Hypothalamus (tissue), 51 donors: ENCODE results near the gene ABCA10.
"Not testable (repeated sequence)": the region's sequence is repeated elsewhere in the genome, so short reads cannot be mapped to it uniquely, and the experiment has no call there.

Experiments used
- DNase-seq, 51 donors: peaks; one replicate each; lab custom pipeline; 2025; lab: John Stamatoyannopoulos, UW

Gene ABCA10

DNA sequence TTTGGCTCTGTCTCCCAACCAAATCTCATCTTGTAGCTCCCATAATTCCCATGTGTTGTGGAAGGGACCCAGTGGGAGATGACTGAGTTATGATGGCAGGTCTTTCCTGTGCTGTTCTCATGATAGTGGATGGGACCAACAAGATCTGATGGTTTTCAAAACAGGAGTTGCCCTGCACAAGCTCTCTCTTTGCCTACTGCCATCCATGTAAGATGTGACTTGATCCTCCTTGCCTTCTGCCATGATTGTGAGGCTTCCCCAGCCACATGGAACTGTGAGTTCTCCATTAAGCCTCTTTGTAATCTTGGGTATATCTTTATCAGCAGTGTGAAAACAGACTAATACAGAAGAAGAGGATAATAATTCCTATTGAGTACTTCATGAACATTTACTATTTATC, 60.0 kb downstream of the ABCA10 start:
- not testable (repeated sequence) for DNase-seq

DNA sequence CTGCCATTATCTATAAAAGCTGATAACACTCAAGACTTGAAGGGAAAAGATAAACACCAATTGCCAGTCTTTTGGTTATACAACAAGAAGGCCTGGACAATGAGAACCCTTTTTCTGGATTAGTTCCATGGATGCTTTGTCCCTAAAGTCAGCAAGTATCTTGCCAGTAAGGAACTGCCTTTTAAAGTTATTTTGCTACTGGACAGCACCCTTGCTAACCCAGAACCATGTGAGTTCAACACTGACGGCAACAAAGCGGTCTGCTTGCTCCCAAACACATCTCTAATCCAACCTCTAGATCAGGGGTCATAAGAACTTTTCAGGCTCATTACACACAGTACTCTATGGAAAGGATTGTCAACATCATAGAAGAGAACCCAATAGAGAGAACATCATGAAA, 61.7 kb downstream of the ABCA10 start:
- no peak for DNase-seq

DNA sequence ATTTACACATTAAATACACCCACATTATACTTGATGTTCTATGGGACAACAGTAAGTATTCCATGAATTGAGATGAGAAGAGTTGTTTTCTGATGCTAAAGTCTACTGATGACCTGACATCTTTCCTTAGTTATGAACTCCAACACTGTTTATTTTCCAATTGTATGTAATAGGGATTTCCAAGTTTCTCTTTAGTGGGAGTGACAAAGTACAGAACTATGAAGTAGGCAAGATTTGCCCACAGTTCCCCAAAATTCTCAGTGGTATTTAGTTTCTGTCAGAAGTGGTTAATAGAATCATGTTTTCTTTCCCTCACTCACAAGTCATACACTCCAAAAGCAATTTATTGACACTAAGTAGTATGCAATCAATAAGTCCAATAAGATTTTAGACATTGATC, 64.4 kb downstream of the ABCA10 start:
- DNase-seq: no peak

DNA sequence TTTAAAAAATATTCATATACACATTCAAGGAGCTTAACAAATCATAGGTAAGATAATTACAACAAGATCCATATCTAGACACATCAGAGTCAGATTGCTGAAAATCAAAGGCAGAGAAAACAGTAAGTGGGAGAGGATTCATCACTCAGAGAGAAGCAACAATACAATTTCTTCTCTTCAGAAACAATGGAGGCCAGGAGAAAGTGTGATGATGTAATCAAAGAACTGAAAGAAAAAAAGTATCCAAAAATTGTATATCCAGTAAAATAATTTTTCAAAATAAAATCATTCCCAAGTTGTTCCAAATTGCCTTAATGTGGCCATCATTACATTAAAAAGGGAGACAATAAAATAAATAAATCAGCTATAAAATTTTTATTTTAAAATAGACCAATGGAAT, 69.2 kb downstream of the ABCA10 start:
- no peak for DNase-seq

DNA sequence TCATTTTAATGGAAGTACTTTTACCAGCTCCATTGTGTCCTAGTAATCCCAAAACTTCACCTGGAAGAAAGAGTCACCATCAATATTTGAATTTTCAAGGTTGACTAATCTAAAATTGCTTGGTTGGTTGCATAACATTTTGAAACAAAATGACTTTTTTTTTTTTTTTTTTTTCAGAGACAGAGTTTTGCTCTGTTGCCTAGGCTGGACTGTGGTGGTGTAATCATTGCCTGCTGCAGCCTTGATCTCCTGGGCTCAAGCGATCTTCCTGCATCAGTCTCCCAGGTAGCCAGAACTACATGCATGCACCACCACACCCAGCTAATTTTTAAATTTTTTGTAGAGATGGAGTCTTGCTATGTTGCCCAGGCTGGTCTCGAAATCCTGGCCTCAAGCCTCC, 74.4 kb downstream of the ABCA10 start:
- no peak for DNase-seq

DNA sequence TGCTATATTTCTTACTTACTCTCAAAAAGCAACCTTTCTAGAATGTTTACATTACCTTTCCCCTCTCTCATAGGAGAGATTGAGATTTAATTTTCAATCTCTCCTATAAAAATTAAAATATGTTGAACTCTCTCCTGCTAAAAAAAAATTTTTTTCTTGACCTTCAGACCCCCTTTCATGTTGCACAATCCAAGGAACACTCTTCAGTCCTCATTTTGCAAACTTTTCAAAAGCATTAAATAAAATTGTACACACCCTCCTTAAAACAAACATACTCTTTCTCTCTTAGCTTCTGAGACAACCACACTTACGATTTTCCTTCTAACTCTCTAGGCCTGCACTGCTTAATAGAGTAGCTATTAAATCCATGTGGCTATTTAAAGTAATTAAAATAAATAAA, 78.3 kb downstream of the ABCA10 start:
- DNase-seq: no peak

DNA sequence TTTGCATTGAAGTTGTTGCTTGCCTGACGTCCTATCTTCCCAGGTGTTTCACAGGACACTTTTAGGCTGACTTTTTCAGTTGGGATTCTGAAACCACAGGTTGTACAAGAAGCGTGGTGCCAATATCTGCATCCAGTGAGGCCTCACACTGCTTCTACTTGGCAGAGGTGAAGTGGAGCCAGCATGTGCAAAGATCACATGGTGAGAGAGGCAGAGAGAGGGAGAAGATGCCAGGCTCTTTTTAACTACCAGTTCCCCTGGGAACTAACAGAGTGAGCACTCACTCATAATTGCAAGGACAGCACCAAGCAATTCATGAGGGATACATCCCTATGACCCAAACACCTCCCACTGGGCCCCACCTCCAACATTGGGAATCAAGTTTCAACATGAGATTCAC, 81.2 kb downstream of the ABCA10 start:
- no peak for DNase-seq

DNA sequence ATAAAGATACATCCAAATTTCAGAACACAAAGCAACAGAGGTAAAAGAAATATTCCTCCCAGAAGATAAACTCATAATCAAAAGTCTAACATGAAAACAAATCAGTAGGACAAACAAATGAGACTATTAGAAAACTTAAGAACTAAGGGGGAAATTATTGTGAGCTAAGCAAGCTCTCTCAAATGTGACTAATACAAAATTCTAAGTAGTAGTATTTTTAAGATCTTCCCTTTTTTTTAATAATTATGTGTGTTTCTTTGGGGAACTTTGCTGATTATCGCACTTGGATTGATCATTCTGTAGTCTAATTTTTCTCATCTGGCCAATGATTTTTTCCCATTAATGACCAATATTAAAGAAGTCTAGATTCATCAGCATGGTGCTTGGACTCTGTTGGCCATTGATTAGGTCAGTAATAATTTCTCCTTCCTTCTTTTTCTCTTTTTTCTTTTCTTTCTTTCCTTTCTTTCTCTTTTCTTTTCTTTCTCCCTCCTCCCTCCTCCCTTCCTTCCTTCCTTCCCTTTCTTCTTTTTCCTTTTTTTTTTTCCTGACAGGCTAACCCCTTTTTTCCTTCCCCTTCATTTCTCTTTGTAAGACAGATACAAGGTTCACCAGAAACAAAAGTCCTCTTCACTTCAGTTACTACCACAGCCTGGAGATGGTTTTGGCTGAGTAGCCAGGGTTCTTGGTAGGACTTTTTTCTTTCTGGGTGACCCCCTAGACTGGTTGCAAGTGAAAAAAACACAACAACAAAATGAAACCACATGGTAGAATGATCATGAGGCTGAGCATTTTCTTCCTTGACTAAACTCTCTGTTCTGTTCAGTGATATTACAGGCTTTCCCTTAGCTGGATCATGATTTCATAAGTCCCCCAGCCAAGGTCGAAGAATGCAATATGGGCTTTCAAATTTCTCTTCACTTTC, 84.0 kb downstream of the ABCA10 start:
- DNase-seq: no peak

DNA sequence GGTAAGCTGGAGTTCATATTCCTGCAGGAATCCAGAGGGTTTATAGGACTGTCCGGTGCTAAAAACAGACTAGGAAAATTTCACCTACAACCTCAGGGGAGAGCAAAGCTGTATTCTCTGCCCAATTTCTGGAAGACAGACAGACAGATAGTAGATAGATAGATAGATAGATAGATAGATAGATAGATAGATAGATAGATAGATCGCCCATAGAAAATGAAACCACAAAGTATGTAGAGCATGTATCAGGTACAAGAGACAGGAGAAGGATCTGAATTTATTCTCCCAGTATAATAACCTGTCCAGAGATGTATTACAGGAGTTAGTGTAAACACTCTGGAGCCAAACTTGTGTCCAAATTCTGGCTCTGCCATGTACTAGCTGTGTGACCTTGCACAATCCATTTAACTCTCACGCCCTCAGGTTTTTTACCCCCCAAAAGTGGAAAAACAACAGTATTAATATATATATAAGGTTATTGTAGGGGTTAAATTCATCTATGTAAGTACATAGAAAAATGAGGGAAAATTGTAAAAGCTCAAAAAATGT, 84.9 kb downstream of the ABCA10 start:
- no peak for DNase-seq

DNA sequence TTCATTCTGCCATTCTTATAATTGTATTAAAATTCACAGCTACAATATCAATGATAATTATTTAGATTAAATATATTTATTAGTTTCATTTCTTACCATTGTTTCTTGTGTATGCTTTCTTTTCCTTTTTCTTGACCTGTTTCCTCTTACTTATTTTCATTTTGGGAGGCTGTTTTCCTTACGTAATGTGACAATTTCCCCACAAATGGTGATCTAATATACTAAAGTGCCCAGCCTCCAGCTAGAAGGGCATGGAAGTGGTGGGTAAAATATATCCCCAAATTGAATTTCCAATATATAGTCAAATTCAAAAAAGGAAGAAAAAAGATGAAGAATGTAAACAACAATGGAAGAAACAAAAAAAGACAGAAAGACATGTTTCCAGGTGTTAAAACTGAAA, 85.5 kb downstream of the ABCA10 start:
- no peak for DNase-seq

DNA sequence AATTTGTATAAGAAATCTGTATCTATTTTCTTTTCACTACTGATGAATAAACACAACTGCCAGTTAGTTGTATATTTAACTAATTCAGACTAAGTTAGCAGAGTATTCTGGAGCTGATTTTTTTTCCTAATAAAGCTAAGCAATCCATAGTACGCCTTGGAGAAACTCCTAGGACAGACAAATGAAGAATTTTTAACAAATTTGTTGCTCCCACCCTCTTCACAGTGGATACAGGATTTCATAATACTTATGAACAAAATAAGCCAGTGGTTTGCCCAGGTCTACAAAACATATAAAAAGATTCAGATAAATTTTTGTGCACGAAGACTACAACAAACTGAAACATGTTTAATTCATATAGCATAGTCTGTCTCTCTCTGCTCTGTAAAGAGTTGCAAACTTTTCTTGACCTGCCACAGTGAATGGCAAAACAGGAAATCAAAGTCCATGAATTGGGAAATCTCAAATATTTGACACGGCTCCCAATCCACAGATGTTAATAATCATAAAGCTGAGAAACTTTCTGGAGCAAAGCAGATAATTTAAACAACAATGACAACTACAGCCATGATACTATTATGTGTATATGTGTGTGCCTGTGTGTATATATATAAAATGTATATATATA, 86.3 kb downstream of the ABCA10 start:
- DNase-seq: no peak

DNA sequence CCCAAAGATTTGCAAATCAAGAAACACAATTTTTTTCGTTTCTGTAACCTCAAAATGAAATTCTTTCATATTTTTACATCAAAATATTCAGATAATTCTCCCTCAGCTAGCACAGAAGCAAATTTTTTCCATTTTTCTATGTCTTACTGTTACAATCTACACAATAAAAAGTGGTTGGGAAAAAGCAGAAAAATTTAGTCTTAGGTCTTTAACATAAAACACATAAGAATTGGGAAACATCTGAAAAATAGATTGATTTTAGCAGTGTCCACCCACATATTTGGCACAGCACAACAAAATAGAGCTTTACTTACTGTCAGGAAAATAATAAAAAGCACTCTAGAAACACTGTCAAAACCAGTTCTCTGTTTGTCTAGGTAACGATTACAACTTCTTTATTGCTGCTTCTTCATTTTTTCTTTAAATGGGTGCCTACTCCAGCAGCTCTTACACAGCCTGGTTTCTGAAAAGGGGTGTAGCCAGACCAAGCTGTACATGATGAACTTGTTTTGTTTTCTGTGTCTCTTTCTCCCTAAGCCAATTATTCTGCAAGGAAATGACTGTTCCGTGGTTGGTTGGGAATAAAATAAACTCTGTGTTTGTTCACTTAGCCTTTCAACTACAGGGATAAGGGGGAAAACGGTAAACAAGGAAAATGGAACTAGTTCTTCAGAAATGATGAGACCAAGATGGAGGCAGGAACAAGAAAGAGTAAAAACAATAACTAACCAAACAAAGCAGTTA, 87.0 kb downstream of the ABCA10 start, which contains the start of gene ABCA6:
TSS of gene ABCA6 (minus strand) at position 465 of the 744 bp plus-strand sequence. CDS start 1,192 bp downstream, outside the sequence.
- peak in 2 of 51 donors; percentile 2 to 66 for DNase-seq

DNA sequence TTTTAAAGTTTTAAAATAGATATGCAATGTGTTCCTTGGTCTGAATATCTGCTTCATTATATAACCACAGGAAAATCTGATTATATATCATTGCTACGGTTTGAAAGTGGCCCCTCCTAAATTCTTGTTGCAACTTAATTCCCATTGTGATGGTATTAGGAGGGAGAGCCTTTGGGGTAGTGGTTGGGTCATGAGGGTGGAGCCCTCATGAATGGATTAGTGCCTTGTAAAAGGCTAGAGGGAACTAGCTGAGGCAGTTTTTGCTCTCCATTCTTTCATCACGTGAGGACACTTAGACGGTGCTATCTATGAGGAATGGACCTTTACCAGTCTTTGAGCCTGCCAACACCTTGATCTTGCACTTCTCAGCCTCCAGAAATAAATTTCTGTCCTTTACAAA, 94.5 kb downstream of the ABCA10 start:
- no peak for DNase-seq

DNA sequence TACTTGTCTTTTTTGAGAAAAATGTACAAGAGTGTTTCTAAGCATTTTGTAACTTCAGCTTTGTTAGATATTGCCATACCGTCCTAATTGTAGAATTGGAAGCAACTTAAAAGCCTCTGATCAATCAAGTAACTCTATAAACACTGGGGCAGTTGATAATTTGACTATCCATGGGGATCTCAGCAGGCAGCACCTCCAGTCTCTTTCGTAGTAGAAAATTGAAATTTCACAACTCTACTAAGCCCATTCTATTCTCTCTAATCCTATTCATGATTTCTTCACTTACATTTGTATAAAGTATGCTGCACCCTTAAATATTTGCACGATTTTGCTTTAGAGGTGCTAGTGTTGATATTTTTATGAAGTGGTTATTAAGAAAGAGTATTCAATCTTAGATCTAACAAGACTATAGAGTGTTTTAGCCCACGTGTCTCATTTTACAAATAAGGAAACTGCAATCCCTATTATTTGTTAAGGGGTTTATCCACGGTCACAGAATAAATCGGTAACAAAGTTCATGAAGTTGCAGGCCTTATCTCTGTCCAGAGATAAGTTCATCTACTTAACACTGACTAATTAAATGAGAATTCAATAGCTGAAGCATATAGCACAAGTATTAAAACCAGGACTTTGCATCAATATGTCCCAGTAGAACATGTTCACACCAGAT, 97.9 kb downstream of the ABCA10 start:
- DNase-seq: no peak

DNA sequence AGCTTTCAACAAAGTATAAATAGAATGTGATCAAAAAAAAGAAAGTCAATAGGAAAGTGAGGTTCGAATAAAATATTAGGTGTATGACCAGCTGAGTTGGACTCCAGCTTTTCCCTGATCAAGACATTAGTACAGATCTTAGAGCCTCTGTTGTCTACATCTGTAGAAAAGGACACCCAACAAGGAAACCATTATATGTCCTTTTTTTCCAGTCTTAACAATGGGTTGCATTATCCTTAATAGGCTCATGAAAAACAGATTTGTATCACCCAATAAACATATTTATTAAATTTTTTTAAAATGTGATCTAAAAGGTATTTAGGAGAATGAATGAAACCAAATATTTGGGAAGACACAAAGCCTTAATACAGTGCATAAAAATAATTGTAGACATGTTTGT, 105.0 kb downstream of the ABCA10 start:
- DNase-seq: no peak

DNA sequence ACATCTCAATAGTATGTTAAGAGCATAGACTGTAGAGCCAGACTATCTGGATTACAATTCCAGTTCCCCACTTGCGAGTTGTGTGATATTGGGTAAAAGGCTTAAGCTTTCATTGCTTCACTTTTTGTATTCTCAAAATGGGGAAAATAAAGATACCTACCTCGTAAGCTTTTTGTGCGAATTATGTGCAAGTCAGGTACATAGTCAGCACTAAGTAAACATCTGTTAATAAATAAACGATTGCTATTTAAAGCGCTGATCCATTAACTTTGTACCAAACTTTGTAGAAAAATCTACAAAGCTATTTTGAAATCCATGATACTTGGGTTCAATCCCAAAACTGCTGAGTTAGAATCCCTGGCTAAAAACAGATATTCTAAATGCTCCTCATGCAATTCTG, 106.6 kb downstream of the ABCA10 start:
- no peak for DNase-seq

DNA sequence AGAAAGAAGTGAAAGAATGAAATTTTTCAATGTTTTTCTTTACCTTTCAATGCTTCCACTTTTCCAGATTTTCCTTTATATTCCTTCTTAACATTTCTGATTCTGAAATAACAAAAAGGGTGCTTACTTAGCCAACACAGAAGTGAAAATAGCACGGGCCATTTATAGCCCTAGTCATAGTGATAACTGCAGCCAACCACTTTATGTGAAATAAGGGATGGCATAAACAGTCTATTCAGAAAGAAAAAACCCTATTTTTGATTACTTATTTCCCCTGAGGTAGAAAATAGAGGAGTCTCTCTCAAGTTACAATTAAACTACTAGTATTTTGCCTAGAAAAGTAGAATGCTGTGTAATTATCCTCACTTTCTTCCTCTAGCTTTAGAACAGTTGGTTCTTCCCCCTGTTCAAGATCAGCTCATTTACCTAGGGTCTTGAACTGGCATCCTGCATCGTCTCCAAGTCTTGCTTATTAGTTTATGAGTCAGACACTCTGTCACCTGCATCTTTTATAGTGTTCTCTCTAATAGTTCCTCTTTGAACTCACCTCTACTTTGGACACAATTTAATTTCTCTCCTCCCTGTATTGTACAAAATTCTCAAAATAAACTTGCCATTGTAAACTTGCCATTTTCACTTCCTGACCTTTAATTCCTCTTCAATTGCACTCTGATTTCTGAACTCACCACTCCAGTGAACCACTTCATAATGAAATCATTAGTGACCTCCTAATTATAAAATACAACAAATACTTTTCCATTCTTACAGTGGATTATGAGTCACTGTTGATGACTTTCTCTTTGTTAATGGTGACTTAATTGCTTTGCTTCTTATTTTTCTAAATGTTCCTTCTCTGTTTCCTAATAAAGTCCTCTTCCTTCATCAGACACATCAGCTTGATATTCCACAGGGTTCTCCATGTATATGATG, 110.5 kb downstream of the ABCA10 start:
- no peak for DNase-seq

DNA sequence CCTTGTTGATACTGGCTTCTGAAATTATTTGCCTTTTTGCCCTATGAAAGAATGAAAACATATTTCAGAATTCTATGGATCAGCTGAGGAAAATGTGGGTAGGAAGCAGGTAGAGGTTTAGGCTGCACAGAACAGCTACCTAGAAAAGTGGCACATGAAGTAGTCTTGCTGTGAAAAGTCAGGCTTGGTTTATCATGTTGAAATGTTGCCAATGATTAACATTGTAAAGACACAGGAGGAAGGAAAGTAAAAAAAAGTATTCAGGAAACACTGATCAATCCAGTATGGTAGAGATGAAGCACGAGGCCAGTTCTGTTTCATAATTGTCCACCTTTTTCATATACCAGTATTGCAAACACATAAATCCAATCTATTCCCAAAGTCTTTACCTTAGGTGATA, 116.8 kb downstream of the ABCA10 start:
- no peak for DNase-seq
